Calu3 (cell line): ENCODE data around the gene RASSF7. TPM values are rescaled to one million over a fixed set of nuclear protein-coding genes. Genes with fewer than 3 reads are reported as not detected.
A peak's percentile ranks its signal among the peaks of the same experiment; 100 is the strongest.

Source experiments
- BruUV-seq: library from RNA; stranded (reverse); fragments of 400-500 nt; replicated peaks from 2 replicates; lab custom pipeline; 2021; lab: Mats Ljungman, UMichigan
- CTCF ChIA-PET: fragments of 300-600 bp; sonication (Branson Sonifier 250); formaldehyde crosslinking; loops from one replicate; lab custom pipeline; 2022; ENCODE audit warnings: antibody characterized with exemption; lab: Charles Lee
- DNase-seq: peaks from one replicate; pipeline ENCODE4 v3.0.0; 2022
- H3K27ac Mint-ChIP-seq: one replicate; pipeline ENCODE4 v1.8.0; 2022; ENCODE audit warnings: mixed read lengths; ENCODE audit not compliant: unreplicated experiment
- H3K27me3 Mint-ChIP-seq: one replicate; pipeline ENCODE4 v1.8.0; 2022; ENCODE audit warnings: mixed read lengths; ENCODE audit not compliant: unreplicated experiment
- H3K36me3 Mint-ChIP-seq: one replicate; pipeline ENCODE4 v1.8.0; 2022; ENCODE audit warnings: mild to moderate bottlenecking, moderate library complexity, mixed read lengths; ENCODE audit not compliant: insufficient read depth, unreplicated experiment
- H3K4me1 Mint-ChIP-seq: one replicate; pipeline ENCODE4 v1.8.0; 2022; ENCODE audit warnings: mild to moderate bottlenecking, low read depth, mixed read lengths; ENCODE audit not compliant: unreplicated experiment
- H3K4me3 Mint-ChIP-seq: one replicate; pipeline ENCODE4 v1.8.0; 2022; ENCODE audit warnings: mild to moderate bottlenecking, low read depth, moderate library complexity, mixed read lengths; ENCODE audit not compliant: unreplicated experiment
- H3K9me3 Mint-ChIP-seq: one replicate; pipeline ENCODE4 v1.8.0; 2022; ENCODE audit warnings: low read depth, mixed read lengths; ENCODE audit not compliant: unreplicated experiment
- CTCF ChIP-seq: fragments of 200-600 bp; IDR thresholded peaks from one replicate; pipeline ENCODE4 v1.8.0; 2022; ENCODE audit warnings: antibody characterized with exemption; ENCODE audit not compliant: unreplicated experiment
- intact Hi-C: fragments of 100-400 bp; cut with micrococcal nuclease; formaldehyde crosslinking; loops from one replicate; pipeline ENCODE4 v1.10.0; 2022; ENCODE audit not compliant: unreplicated experiment
- total RNA-seq: library from RNA; stranded (reverse); gene quantifications from 2 replicates; pipeline ENCODE4 v1.2.3, GENCODE V29; 2022

Gene RASSF7
- total RNA-seq, 1 experiment from 2014 or later: 93.3 TPM

DNA sequence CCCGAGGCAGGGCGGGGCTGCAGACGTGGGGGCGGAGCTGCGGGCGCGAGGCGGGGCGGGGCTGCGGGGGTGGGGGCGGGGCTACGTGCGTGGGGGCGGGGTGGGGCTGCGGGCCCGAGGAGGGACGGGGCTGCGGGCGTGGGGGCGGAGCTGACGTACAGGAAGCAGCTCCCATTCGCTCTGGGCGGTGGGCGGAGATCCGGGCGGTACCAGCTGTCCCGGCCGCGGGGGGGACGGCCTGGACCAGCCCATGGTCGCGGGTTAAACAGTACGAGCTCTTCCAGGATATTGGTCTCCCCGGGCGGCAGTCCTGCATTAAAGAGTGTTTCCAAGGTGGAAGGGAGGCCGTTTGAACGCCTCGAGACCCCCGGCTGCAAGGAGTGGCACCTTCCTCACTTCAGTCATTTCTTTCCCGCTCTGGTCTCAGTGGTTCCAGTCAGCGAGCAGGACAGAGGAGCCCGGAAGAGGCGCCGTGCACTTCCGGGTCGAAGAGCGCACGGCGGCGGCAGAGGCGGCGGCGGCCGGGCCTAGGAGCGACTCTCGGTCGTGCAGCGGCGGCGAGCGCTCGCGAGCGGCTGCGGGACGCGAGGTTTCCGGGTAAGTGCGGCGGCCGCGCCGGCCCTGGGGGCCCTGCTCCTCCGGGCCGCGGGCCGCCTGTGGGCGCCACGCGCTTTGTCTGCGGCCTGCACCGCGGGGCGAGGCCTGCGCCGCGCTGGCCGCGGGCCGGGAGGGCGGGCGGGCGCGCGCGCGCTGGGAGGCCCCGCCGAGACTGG lies 15.4 kb downstream of the RASSF7 start, which contains the start of gene PHRF1:
Gene PHRF1 (plus strand): TSS at position 475 of the 773 bp plus-strand sequence. CDS start 5,043 bp downstream, outside the sequence.
- CTCF ChIA-PET: interaction anchor here (0.6 to 0.8 kb wide), 5 partner anchors 15 to 199 kb away, joined by 3 to 4 read pairs (median 3); partner anchors contain the start of gene IRF7
- intact Hi-C loops: no loop called here

DNA sequence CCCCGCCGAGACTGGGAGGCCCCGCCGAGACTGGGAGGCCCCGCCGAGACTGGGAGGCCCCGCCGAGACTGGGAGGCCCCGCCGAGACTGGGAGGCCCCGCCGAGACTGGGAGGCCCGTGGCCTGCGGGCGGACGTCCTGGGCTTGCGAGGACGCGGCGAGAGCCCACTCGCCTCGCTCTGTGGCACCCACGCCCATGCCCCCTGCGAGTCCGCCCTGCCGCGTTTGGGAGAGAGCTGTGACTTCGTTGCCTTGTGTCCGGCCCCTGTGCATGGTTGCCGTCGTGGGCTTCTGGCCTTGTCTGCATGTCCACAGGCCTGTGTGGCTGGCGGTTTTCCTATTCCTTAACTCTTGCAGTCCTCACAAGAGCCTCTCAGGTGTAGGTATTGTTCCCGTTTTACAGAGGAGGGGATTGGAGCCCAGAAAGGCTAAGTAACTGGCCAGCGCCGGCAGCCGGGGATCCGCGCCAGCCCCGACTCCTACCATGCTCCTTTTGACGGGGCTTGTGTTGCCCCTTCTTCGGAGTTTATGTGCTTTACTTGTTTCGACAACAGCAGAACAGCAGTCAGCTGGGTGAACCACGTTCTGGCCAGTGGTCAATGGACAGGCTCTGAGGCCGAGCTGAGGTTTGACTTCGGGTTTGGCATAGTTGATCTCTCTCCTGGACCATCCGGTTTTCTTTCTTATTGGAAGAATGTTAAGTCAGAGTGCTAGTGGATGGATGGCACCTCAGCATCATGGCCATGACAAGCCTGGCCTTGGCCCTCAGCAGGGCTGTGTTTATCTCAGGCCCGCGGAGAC lies 16.2 kb downstream of the RASSF7 start:
- no TSS peak for BruUV-seq
- Mint-ChIP-seq H3K27me3 (peaks cover 16% of the 10 kb centered on the region), H3K36me3 (peaks cover 46% of the 10 kb centered on the region), H3K4me1 (peaks cover 36% of the 10 kb centered on the region), H3K9me3 (no peaks in the 10 kb centered on the region), H3K4me3 (peak overlapping the region; percentile 87), H3K27ac (peak overlapping the region; percentile 36)
- no peak for DNase-seq
- no peak for TF ChIP-seq CTCF
- intact Hi-C loops: no loop called here
- CTCF ChIA-PET: no interaction called here

More for the DNA sequence above, 15.4 kb downstream of the RASSF7 start, which contains the start of gene PHRF1:
- H3K4me1 Mint-ChIP-seq: peaks cover 36% of the 10 kb centered on the region
- H3K27ac Mint-ChIP-seq: peak within 1 kb of the TSS; percentile 98
- TF ChIP-seq CTCF: no peak
- peak; percentile 96 for DNase-seq
- peaks cover 16% of the 10 kb centered on the region for H3K27me3 Mint-ChIP-seq
- BruUV-seq: no TSS peak
- H3K4me3 Mint-ChIP-seq: peak within 1 kb of the TSS; percentile 87
- peaks cover 38% of the 10 kb centered on the region for H3K36me3 Mint-ChIP-seq
- H3K9me3 Mint-ChIP-seq: no peaks in the 10 kb centered on the region

GRCh38 chr11:577611-577894 lies 16.8 kb downstream of the RASSF7 start:
- Mint-ChIP-seq H3K27me3 (peaks cover 16% of the 10 kb centered on the region), H3K9me3 (no peaks in the 10 kb centered on the region), H3K36me3 (peaks cover 47% of the 10 kb centered on the region), H3K4me1 (peaks cover 36% of the 10 kb centered on the region), H3K4me3 (peak overlapping the region; percentile 87), H3K27ac (peak overlapping the region; percentile 36)
- TF ChIP-seq CTCF: no peak
- CTCF ChIA-PET: no interaction called here
- BruUV-seq: TSS peak; percentile 65
- intact Hi-C loops: no loop called here
- DNase-seq: no peak

DNA sequence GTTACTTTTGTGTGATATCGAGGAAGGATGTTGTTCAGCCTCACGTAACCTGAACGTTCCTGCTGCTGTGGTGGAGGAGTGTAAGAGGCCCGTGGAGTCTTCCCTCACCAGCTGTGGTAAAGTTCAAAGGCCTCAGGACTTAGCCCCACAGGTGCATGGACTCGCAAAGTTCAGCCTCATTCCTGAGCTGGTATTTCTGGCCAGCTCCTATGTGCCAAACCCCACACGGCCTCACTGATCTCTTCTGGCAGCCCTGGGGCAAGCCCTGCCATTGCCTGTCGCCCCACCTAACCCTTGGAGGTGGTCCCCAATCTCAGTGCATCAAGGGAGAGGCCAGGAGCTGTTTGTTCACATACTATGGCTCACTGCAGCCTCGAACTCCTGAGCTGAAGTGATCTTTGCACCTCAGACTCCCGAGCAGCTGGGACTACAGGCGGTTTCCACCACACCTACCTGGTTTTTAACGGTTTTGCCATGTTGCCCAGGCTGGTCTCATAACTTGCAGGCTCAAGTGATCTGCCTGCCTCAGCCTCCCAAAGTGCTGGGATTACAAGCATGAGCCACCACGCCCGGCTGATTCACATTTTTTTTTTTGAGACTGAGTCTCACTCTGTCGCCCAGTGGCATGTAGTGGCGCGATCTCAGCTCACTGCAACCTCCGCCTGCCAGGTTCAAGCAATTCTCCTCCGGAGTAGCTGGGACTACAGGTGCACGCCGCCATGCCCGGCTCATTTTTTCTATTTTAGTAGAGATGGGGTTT lies 17.7 kb downstream of the RASSF7 start:
- Mint-ChIP-seq H3K27me3 (peaks cover 16% of the 10 kb centered on the region), H3K27ac (no peak overlapping the region), H3K4me1 (peaks cover 36% of the 10 kb centered on the region), H3K9me3 (no peaks in the 10 kb centered on the region), H3K4me3 (peak overlapping the region; percentile 87), H3K36me3 (peaks cover 51% of the 10 kb centered on the region)
- intact Hi-C loops: no loop called here
- CTCF ChIA-PET: no interaction called here
- no peak for TF ChIP-seq CTCF
- no peak for DNase-seq
- BruUV-seq: no TSS peak
